ENCODE results near the gene DDX23.

DDX23 gene

GRCh38 chr12:48822711-48823110 is 29.3 kb downstream of the DDX23 start:
- no peak for DNase-seq

DNA sequence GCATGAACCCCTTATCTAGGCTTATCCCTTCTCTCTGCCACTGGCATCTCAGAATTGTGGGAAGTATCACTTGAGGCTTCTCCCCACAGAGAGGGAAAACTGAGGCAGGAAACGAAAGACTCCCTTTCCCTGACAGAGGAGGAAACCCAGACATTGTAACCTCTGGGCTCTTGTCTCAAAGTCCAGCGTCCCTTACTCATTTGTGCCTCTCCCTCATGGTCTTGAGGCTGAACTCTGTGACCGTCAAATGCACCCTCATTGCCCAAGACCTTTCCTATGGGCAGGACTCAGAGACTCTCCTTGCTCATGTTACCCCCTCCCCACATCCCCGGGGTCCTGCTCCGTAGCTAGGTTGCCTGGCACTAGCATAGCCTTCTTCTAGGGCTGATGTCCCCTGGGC is 29.8 kb downstream of the DDX23 start:
- DNase-seq, result no peak

DNA sequence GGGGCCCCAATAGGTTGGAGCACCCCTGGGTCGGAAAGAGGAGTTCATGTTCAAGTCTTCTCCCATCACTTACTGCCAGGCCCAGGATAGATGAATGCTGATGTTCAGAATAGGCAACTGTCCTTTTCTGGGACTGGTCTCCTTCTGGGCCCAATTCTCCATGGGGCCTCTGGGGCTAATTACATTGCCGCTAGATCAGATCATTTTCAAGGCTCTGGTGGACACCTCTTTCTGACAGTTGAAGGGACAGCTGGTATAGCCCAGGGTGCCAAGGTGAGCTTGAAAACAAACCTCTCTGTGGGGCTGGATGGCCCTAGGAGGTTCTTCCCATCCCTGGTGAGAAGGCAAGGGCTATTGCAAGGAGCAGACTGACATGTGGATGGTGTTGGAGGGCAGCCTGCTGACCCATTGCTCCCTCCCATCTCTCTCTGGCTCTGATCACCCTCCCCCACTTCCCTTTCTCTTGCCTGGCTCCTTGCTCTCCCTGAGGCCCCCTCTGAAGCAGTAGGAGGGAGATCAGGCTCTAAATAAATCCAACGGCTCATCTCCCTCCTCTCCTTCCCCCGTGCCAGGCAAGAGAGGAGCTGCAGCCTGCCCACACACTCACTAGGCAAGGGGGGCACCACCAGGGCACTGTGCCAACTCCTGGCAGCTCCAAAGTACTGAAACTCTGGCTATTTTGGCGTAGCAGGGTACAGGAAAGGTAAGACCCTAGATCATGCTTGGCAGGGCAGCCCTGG is 31.8 kb downstream of the DDX23 start:
- no peak for DNase-seq

GRCh38 chr12:48818831-48819590 is 33.0 kb downstream of the DDX23 start:
- DNase-seq, result peak; percentile 17

GRCh38 chr12:48817873-48818830 is 33.8 kb downstream of the DDX23 start, which contains the start of gene CACNB3:
Gene CACNB3 (plus strand): TSS chr12:48818496. CDS start chr12:48818930, 434 bp downstream.
- peak; percentile 59 for DNase-seq

GRCh38 chr12:48816143-48816854 is 35.7 kb downstream of the DDX23 start:
- DNase-seq, result no peak

DNA sequence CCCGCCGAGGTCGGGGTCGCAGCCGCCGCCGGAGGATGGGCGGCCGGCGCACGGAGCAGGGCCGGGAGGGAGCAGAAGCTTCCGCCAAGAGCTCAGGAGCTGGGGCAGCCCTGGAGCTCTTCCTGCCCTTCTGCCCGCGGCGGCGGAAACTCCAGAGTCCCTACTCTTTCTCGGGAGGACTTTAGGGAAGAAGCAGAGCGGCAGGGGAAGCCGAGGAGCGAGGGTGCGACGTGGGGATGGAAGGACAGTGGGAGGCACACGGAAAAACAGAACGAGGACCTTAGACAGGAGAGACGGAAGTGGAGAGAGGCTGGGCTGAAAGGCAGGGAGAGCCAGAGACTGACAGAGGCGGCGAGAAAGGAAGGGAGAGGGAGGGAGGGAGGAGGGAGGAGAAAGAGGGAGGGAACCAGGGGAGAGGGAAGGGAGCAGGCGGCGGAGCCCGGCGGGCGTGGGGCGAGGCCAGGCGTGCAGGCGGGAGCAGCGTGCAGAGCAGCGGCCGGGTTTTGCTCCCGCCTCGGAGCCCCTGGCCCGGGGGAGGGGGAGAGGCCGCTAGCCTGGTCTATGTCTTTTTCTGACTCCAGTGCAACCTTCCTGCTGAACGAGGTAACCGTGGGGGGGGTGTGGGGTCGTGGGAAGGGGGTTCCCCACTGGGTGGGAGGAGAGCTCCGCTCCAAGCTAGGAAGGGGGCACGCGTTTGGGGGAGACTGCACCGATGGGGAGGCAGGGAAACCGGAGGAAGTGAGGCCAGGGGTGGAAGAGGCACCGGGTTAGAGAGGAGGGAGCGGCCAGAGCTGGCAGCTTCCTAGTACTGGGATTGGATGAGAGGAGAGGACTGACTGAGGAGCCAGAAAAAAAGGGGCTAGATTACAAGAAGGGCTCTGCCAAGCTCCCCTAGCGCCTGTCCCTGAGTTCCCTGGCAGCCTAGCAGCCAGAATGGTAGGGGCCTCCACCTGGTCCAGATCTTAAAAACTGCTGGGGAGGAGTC is 36.5 kb downstream of the DDX23 start:
- DNase-seq, result peak; percentile 83

GRCh38 chr12:48814262-48815125 is 37.5 kb downstream of the DDX23 start:
- peak; percentile 76 for DNase-seq

DNA sequence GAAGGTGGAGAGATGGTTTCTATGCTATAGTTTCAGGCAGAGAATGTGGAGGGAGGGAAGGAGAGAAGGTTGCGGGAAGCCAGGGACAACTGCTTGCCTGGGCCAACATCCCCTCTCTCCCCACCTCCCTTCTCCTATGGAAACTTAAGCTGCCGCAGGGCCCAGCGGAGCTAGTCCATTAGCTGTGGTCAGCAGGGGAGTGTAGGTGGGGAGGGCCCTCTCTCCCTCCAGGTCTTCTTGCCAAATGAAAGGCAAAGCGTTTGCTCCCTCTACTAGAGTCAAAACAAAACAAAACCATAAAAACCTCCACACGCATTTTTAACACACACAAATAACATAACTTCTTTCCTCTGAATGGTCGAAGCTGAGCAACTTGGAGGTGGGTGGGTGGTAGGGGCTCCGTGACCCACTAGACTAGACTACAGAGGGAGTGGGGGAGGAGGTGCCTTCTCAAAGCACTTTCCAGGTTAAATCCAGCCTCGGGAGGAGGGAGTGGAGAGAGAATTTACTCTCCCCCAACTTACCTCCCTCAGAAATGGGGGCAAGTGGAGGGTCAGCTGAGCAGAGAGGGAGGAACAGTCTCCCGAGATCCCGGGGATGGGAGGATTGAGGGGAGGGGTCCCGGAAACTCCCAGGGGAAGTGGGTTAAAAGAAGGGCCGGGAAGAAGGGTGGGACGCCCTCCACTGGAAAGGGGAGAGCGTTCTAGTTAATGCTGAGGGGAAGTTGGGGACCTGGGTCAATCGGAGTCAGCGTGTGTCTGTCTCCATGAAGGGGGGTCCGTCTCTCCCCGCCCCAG is 38.3 kb downstream of the DDX23 start:
- DNase-seq, result no peak

- no peak for DNase-seq
Measured at GRCh38 chr12:48812389-48812788, 39.6 kb downstream of the DDX23 start.

DNA sequence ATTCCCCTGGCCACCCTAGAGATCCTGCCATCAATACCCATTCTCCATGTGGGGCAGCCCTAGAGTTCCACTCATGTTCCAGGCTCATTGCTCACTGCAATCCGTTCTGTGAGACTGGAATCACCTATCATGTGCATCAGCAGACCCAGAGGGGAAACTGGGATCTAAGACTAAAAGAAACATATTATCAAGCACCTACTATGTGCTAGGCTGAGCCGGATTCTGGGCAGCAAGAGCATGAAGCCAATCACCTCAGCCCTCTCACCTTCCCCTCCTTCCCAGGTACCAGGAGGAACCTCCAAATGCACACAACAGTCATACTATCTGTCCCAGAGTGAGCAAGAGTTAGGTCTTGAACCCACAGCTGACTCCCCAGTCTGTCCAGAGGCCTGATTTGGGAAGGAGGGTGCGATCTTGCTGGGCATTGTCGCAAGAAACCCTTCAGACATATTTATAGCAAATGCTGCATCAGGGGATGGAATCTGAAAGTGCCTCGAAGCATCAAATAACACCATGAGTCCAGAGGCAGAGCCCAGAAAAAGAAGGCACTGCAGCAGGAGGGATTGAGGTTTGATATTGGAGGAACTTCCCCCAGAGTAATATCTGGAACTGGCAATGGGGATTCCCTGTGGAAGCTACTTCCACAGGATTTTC is 40.4 kb downstream of the DDX23 start:
- no peak for DNase-seq

GRCh38 chr12:48810903-48811431 is 41.0 kb downstream of the DDX23 start:
- DNase-seq, result peak; percentile 88

GRCh38 chr12:48807981-48808380 is 44.0 kb downstream of the DDX23 start:
- DNase-seq, result no peak

GRCh38 chr12:48803675-48804074 is 48.3 kb downstream of the DDX23 start:
- DNase-seq, result no peak

GRCh38 chr12:48800971-48801370 is 51.0 kb downstream of the DDX23 start:
- DNase-seq, result no peak

DNA sequence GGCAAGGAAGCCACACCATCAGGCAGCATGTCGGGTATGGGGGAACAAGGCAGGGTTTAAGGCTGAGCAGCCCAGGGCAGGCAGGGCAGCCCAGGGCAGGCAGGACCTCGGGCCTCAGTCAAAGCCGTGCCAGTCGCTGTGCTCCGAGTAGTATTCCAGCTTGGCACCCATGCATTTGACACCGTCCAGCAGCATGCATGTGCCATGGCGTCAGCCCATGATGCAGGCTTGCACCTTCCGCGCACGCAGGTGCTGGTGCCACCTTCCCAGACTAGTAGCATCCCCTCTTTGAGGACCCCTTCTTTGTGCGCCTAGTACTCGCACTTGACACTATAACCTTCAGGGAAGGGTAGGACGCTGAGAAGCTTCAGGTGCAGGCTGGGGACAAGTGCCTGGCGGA is 51.5 kb downstream of the DDX23 start:
- DNase-seq, result no peak

DNA sequence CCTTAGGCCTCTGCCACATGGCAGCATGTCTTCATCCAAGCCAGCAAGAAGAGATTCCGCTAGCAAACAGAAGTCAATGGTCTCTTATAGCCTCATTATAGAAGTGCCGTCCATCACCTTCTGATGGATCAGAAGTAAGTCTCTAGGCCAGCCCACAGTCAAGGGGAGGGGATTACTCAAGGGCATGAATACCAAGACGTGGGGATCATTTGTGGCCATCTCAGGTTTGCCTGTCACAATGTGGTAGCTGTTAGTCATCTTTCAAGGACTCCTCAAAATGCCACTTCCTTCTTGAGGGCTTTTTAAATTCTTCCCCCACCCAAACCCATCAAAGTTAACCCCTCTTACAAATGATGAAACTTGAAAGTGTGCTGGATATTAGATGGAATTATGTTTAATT is 55.0 kb downstream of the DDX23 start:
- DNase-seq, result no peak
